HEK293 (cell line): ENCODE results near the gene RRP15.

Experiments
- CTCF ChIA-PET: fragments of 350-600 bp; formaldehyde crosslinking; extraction: SDS; loops from one replicate; lab custom pipeline; 2021; ENCODE audit warnings: antibody characterized with exemption; lab: Yijun Ruan, JAX
- POLR2A ChIA-PET: fragments of 300-600 bp; formaldehyde crosslinking; extraction: SDS; loops from one replicate; lab custom pipeline; 2020; ENCODE audit warnings: antibody characterized with exemption, inconsistent platforms; lab: Yijun Ruan, JAX
- H3K27ac ChIP-seq: fragments of 200-500 bp; sonication (Bioruptor generic); 2 replicates; pipeline ENCODE4 v1.5.1; 2014; ENCODE audit warnings: low read depth, low read length, control low read depth, inconsistent platforms; ENCODE audit errors: extremely low read depth
- H3K36me3 ChIP-seq, 2 experiments: fragments of 200-500 bp in 1 of 2; sonication (Bioruptor generic) in 1 of 2; 1 replicate in 1 of 2; 2 replicates in 1 of 2; pipeline ENCODE4 v1.5.1; 2014 to 2017; ENCODE audit warnings: inconsistent platforms in 2 of 2, low read length in 2 of 2; ENCODE audit not compliant: control insufficient read depth in 2 of 2, insufficient read depth in 1 of 2
- H3K4me1 ChIP-seq: fragments of 200-500 bp; sonication (Bioruptor generic); 2 replicates; pipeline ENCODE4 v1.5.1; 2014; ENCODE audit warnings: mild to moderate bottlenecking, low read length, inconsistent platforms; ENCODE audit not compliant: control insufficient read depth, insufficient read depth
- H3K4me3 ChIP-seq: 2 replicates; pipeline ENCODE4 v1.5.1; 2011; ENCODE audit warnings: low read depth, mild to moderate bottlenecking, control low read depth, low read length, moderate library complexity
- H3K9me3 ChIP-seq: fragments of 200-500 bp; sonication (Bioruptor generic); 2 replicates; pipeline ENCODE4 v1.5.1; 2014; ENCODE audit warnings: low read depth, low read length, inconsistent platforms; ENCODE audit not compliant: control insufficient read depth, insufficient read depth
- GLIS1 ChIP-seq: fragments of 450-650 bp; formaldehyde crosslinking; IDR thresholded peaks from 2 replicates; pipeline ENCODE4 v1.5.1; 2016; ENCODE audit warnings: missing biosample characterization, missing genetic modification characterization
- GLIS2 ChIP-seq: fragments of 450-650 bp; formaldehyde crosslinking; IDR thresholded peaks from 2 replicates; pipeline ENCODE4 v1.5.1; 2016; ENCODE audit warnings: missing biosample characterization, missing genetic modification characterization
- KLF1 ChIP-seq: fragments of 450-650 bp; formaldehyde crosslinking; IDR thresholded peaks from 2 replicates; pipeline ENCODE4 v1.5.1; 2016; ENCODE audit warnings: missing biosample characterization, missing genetic modification characterization
- OVOL3 ChIP-seq: fragments of 450-650 bp; formaldehyde crosslinking; IDR thresholded peaks from 2 replicates; pipeline ENCODE4 v1.5.1; 2016; ENCODE audit warnings: missing biosample characterization, missing genetic modification characterization
- REPIN1 ChIP-seq: fragments of 450-650 bp; formaldehyde crosslinking; IDR thresholded peaks from 2 replicates; pipeline ENCODE4 v1.5.1; 2017; ENCODE audit warnings: missing biosample characterization, missing genetic modification characterization, low read depth
- TCF7L2 ChIP-seq: IDR thresholded peaks from 2 replicates; pipeline ENCODE4 v1.6.1; 2011; ENCODE audit warnings: low read depth, mild to moderate bottlenecking, inconsistent platforms, low read length, moderate library complexity, borderline replicate concordance
- ZIC2 ChIP-seq: fragments of 450-650 bp; formaldehyde crosslinking; IDR thresholded peaks from 2 replicates; pipeline ENCODE4 v1.5.1; 2016; ENCODE audit warnings: missing biosample characterization, missing genetic modification characterization
- ZNF114 ChIP-seq: fragments of 450-650 bp; formaldehyde crosslinking; IDR thresholded peaks from 2 replicates; pipeline ENCODE4 v1.5.0; 2017; ENCODE audit warnings: missing biosample characterization, missing genetic modification characterization
- ZNF157 ChIP-seq: fragments of 450-650 bp; formaldehyde crosslinking; IDR thresholded peaks from 2 replicates; pipeline ENCODE4 v1.5.1; 2016; ENCODE audit warnings: missing biosample characterization, missing genetic modification characterization
- ZNF19 ChIP-seq: fragments of 450-650 bp; formaldehyde crosslinking; IDR thresholded peaks from 2 replicates; pipeline ENCODE4; 2016; ENCODE audit warnings: missing biosample characterization, missing genetic modification characterization, low read depth
- ZNF24 ChIP-seq: fragments of 450-650 bp; formaldehyde crosslinking; IDR thresholded peaks from 2 replicates; pipeline ENCODE4 v1.5.1; 2016; ENCODE audit warnings: missing biosample characterization, missing genetic modification characterization
- ZNF302 ChIP-seq: fragments of 450-650 bp; formaldehyde crosslinking; IDR thresholded peaks from 2 replicates; pipeline ENCODE4 v1.5.1; 2016; ENCODE audit warnings: missing biosample characterization, missing genetic modification characterization, low read depth
- ZNF366 ChIP-seq: fragments of 450-650 bp; formaldehyde crosslinking; conservative IDR thresholded peaks from 2 replicates; pipeline ENCODE4 v1.5.1; 2016; ENCODE audit warnings: missing biosample characterization, missing genetic modification characterization
- ZNF510 ChIP-seq: fragments of 450-650 bp; formaldehyde crosslinking; IDR thresholded peaks from 2 replicates; pipeline ENCODE4 v1.5.1; 2018; ENCODE audit warnings: mild to moderate bottlenecking, missing genetic modification characterization, missing biosample characterization; ENCODE audit not compliant: insufficient replicate concordance
- ZNF558 ChIP-seq: fragments of 450-650 bp; formaldehyde crosslinking; IDR thresholded peaks from 2 replicates; pipeline ENCODE4 v1.5.1; 2016; ENCODE audit warnings: missing biosample characterization, missing genetic modification characterization
- ZNF654 ChIP-seq: fragments of 450-650 bp; formaldehyde crosslinking; IDR thresholded peaks from 2 replicates; pipeline ENCODE4 v1.5.1; 2016; ENCODE audit warnings: low read depth, missing biosample characterization, missing genetic modification characterization
- TF ChIP-seq, protein P1 (sequence below): fragments of 450-650 bp; formaldehyde crosslinking; IDR thresholded peaks from 2 replicates; pipeline ENCODE4 v1.5.1; 2016; ENCODE audit warnings: missing biosample characterization, missing genetic modification characterization, low read depth
- TF ChIP-seq, protein P2 (sequence below): fragments of 450-650 bp; formaldehyde crosslinking; IDR thresholded peaks from 2 replicates; pipeline ENCODE4 v1.5.1; 2016; ENCODE audit warnings: missing biosample characterization, missing genetic modification characterization
- TF ChIP-seq, protein P3 (sequence below): fragments of 450-650 bp; formaldehyde crosslinking; IDR thresholded peaks from 2 replicates; pipeline ENCODE4 v1.5.1; 2016; ENCODE audit warnings: missing biosample characterization, missing genetic modification characterization
- TF ChIP-seq, protein P4 (sequence below): fragments of 450-650 bp; formaldehyde crosslinking; IDR thresholded peaks from 2 replicates; pipeline ENCODE4 v1.5.1; 2016; ENCODE audit warnings: missing biosample characterization, missing genetic modification characterization
- TF ChIP-seq, protein P5 (sequence below): IDR thresholded peaks from 2 replicates; pipeline ENCODE4 v1.6.1; 2011; ENCODE audit warnings: mild to moderate bottlenecking, low read depth, low read length, borderline replicate concordance
- TF ChIP-seq, protein P6 (sequence below): fragments of 450-650 bp; formaldehyde crosslinking; IDR thresholded peaks from 2 replicates; pipeline ENCODE4 v1.5.1; 2016; ENCODE audit warnings: missing biosample characterization, missing genetic modification characterization

Gene RRP15

DNA sequence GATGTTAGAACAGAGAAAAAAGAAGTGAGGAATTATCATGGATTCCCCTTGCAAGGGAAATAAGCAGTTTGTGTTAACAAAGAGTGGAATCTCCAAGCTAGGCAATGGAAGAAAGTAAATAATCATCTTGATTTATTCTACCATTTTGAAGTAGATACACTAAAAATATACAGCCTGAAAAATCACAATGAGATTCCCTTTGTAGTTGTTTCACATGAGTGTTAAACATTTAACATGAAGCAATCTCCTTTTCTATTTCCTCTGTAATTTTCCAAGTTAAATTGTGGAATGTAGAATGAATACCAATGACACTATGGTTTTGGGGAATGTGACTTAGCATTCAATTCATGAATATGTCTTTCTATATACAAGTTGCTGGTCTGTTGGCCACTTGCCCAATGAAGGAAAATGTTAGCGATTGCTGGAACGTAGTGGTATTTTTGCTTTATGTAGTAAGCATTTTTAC, 65.7 kb downstream of the RRP15 start:
- ChIA-PET CTCF (interaction anchor here (1.0 kb wide), 1 partner anchor 10 kb away, joined by 5 read pairs; no protein-coding TSS in a partner anchor), POLR2A (no interaction called here)
- no peaks in the 10 kb centered on the region for H3K36me3 ChIP-seq
- H3K9me3 ChIP-seq: no peaks in the 10 kb centered on the region
- H3K4me1 ChIP-seq: peaks cover 3% of the 10 kb centered on the region
- H3K4me3 ChIP-seq: no peak overlapping the region
- TF ChIP-seq ZIC2 (tag by site-specific recombination) (no peak), ZNF654 (tag by site-specific recombination) (no peak), ZNF19 (no peak)
- H3K27ac ChIP-seq: no peak overlapping the region

DNA sequence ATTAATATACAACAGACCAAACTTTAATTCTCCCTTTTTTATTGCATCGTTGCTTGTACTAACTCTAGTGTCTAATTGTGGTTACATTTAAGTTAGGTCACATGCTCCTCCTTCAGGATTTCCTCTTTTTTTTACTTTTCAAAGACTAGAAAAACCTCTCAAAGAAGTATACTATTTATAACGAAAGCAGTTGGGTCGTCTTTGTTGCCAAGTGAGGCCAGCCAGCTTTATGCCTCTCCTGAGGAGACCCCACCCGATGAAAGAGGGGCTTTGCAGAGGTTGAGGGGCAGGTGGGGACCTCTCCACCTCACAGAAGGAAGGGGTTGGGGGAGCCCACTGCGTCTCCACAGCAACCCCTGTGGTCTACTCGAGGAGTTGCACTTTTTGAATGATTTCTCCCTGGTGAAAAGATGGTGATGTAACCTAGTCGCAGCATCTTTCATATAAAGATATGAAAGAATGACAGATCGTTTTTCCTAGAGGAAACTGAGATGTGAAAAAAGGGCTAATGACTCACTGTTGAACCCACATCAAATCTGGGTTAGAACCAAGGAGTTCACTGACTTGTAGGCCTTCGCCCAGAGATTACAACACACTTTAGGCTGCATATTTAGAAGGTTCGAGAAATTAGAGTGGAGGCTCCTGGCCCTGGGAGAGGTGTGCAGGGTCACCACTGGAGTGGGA, 66.4 kb downstream of the RRP15 start:
- Histone ChIP-seq H3K36me3 (no peaks in the 10 kb centered on the region), H3K4me1 (peaks cover 3% of the 10 kb centered on the region), H3K27ac (no peak overlapping the region), H3K9me3 (no peaks in the 10 kb centered on the region), H3K4me3 (no peak overlapping the region)
- ChIA-PET POLR2A (no interaction called here), CTCF (interaction anchor here (0.7 kb wide), 1 partner anchor 709 kb away, joined by 3 read pairs; no protein-coding TSS in a partner anchor)
- TF ChIP-seq, protein P1, sequence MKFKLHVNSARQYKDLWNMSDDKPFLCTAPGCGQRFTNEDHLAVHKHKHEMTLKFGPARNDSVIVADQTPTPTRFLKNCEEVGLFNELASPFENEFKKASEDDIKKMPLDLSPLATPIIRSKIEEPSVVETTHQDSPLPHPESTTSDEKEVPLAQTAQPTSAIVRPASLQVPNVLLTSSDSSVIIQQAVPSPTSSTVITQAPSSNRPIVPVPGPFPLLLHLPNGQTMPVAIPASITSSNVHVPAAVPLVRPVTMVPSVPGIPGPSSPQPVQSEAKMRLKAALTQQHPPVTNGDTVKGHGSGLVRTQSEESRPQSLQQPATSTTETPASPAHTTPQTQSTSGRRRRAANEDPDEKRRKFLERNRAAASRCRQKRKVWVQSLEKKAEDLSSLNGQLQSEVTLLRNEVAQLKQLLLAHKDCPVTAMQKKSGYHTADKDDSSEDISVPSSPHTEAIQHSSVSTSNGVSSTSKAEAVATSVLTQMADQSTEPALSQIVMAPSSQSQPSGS: 0 out of 2 replicates have a peak, but pooled peaks have one; percentile 3
- TF ChIP-seq, protein P2, sequence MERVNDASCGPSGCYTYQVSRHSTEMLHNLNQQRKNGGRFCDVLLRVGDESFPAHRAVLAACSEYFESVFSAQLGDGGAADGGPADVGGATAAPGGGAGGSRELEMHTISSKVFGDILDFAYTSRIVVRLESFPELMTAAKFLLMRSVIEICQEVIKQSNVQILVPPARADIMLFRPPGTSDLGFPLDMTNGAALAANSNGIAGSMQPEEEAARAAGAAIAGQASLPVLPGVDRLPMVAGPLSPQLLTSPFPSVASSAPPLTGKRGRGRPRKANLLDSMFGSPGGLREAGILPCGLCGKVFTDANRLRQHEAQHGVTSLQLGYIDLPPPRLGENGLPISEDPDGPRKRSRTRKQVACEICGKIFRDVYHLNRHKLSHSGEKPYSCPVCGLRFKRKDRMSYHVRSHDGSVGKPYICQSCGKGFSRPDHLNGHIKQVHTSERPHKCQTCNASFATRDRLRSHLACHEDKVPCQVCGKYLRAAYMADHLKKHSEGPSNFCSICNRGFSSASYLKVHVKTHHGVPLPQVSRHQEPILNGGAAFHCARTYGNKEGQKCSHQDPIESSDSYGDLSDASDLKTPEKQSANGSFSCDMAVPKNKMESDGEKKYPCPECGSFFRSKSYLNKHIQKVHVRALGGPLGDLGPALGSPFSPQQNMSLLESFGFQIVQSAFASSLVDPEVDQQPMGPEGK (tag by site-specific recombination): 0 out of 2 replicates have a peak, but pooled peaks have one; percentile 23
- TF ChIP-seq ZNF24 (tag by site-specific recombination): no peak

DNA sequence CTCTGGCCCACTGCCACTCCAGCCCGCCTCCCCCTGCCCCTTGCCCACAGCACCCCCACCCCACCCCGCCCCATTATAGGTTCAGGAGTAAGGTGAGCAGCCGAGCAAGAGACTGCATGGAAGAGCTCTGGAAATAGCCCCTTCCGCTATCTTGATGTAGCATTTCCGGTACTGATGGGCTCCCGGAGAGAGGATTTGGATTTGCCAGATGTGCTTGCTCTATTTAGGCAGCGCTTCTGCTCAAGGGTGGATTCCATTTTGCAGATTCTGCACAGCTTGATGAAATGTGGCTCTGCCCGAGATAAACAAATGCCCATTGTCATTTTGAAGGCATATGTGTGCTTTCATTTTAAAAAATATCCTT, 67.0 kb downstream of the RRP15 start:
- POLR2A ChIA-PET: no interaction called here
- CTCF ChIA-PET: no interaction called here
- Histone ChIP-seq H3K4me3 (no peak overlapping the region), H3K9me3 (no peaks in the 10 kb centered on the region), H3K4me1 (peaks cover 3% of the 10 kb centered on the region), H3K27ac (no peak overlapping the region), H3K36me3 (no peaks in the 10 kb centered on the region)
- TF ChIP-seq ZNF366 (tag by site-specific recombination): no peak
- no peak for TF ChIP-seq TCF7L2
- TF ChIP-seq ZNF157 (tag by site-specific recombination): no peak
- TF ChIP-seq, protein P3, sequence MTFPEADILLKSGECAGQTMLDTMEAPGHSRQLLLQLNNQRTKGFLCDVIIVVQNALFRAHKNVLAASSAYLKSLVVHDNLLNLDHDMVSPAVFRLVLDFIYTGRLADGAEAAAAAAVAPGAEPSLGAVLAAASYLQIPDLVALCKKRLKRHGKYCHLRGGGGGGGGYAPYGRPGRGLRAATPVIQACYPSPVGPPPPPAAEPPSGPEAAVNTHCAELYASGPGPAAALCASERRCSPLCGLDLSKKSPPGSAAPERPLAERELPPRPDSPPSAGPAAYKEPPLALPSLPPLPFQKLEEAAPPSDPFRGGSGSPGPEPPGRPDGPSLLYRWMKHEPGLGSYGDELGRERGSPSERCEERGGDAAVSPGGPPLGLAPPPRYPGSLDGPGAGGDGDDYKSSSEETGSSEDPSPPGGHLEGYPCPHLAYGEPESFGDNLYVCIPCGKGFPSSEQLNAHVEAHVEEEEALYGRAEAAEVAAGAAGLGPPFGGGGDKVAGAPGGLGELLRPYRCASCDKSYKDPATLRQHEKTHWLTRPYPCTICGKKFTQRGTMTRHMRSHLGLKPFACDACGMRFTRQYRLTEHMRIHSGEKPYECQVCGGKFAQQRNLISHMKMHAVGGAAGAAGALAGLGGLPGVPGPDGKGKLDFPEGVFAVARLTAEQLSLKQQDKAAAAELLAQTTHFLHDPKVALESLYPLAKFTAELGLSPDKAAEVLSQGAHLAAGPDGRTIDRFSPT (tag by site-specific recombination): no peak
- no peak for TF ChIP-seq OVOL3 (tag by site-specific recombination)
- TF ChIP-seq REPIN1 (tag by site-specific recombination): no peak
- TF ChIP-seq ZIC2 (tag by site-specific recombination): no peak
- no peak for TF ChIP-seq ZNF558
- no peak for TF ChIP-seq KLF1 (tag by site-specific recombination)
- no peak for TF ChIP-seq ZNF510 (tag by site-specific recombination)
- no peak for TF ChIP-seq ZNF302 (tag by site-specific recombination)
- TF ChIP-seq, protein P4, sequence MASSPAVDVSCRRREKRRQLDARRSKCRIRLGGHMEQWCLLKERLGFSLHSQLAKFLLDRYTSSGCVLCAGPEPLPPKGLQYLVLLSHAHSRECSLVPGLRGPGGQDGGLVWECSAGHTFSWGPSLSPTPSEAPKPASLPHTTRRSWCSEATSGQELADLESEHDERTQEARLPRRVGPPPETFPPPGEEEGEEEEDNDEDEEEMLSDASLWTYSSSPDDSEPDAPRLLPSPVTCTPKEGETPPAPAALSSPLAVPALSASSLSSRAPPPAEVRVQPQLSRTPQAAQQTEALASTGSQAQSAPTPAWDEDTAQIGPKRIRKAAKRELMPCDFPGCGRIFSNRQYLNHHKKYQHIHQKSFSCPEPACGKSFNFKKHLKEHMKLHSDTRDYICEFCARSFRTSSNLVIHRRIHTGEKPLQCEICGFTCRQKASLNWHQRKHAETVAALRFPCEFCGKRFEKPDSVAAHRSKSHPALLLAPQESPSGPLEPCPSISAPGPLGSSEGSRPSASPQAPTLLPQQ (tag by site-specific recombination): no peak
- TF ChIP-seq, protein P5, sequence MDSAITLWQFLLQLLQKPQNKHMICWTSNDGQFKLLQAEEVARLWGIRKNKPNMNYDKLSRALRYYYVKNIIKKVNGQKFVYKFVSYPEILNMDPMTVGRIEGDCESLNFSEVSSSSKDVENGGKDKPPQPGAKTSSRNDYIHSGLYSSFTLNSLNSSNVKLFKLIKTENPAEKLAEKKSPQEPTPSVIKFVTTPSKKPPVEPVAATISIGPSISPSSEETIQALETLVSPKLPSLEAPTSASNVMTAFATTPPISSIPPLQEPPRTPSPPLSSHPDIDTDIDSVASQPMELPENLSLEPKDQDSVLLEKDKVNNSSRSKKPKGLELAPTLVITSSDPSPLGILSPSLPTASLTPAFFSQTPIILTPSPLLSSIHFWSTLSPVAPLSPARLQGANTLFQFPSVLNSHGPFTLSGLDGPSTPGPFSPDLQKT: no peak
- no peak for TF ChIP-seq GLIS1
- no peak for TF ChIP-seq GLIS2 (tag by site-specific recombination)
- TF ChIP-seq ZNF114: no peak
- TF ChIP-seq, protein P6, sequence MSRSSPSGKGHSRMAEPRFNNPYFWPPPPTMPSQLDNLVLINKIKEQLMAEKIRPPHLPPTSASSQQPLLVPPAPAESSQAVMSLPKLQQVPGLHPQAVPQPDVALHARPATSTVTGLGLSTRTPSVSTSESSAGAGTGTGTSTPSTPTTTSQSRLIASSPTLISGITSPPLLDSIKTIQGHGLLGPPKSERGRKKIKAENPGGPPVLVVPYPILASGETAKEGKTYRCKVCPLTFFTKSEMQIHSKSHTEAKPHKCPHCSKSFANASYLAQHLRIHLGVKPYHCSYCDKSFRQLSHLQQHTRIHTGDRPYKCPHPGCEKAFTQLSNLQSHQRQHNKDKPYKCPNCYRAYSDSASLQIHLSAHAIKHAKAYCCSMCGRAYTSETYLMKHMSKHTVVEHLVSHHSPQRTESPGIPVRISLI: no peak
